Urothelium cell line (cell line): ENCODE measurements around the gene PKP4.

Experiments used
- DNase-seq: peaks from one replicate; pipeline ENCODE4 v3.0.0; 2011; ENCODE audit warnings: low spot score, mixed read lengths
- FAIRE-seq: peaks from 2 replicates; lab custom pipeline; 2011; peaks lifted over from hg19 to GRCh38; lab: Jason Lieb, UNC

Gene PKP4

DNA sequence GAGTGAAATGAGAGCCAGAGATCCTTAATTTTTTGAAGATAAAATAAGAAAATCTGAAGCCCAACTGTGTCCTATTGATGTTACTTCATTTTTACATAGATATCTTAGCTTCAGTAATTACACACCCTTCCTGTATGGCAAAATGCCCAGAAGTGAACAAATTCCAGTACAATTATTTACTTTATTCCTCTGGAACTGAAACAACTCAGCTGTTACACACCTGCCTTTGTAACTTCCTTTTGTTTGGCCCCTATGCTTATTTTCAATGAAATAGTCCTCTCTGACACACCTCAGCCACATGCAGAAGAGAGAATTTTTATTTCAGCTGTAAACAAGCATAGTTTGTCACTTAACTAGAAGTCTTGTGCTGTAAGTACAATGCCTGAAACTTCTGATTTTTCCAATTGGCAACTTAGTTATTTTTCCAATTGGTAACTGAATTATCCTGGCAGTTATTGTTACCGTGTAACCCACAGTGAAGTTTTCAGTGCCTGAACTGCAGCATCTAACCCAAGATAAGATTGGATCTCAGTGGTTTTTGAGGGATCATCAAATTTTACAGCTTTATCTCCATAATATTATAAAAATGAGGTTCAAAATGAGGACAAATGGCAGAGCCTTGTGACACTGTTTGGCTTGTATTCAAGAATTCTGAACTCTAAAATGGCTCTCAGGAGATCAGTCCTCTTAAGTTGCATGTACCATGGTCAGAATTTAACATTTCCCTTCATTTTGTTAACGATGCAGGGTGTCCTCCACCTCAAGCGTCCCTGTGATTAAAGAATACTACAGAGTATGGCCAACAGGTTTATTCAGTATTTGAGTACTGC lies 82.6 kb downstream of the PKP4 start:
- FAIRE-seq = no peak
- DNase-seq = peak; percentile 16

DNA sequence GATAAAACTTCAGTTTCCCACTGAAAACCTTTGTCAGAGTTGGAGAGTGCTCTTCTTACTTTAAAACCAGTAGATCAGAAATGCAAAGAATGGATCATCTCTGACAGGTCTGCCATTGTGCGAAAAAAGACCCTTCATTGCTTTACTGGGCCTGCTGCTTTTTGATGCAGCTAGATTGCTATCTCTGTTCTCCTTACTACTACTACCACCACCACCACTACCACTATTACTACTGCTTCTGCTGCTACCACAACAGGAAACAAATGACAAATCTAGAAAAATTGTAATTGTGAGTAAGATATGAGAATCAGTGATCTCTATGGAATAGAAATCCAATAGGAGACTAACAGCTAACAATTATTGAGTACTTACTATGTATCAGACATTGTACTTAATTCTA lies 85.8 kb downstream of the PKP4 start:
- DNase-seq (no peak), FAIRE-seq (no peak)

DNA sequence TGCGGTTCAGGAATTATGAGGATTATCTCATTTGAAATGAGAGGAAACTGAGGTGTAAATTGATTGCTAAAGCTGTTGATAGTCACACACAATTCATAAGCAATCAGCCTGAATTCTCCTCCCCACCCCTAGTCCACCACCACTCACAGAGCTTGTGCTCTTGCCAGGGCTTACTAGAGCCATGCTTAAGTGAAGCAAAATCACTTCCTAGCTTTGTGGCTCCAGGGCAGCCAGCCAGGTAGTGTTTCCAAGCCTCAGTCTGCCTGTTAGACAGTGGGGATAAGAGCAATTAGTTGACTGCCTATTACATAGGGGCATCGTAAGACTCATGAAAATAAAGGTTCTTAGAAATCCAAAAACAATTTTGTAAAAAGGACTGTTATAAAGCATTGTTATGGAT lies 87.2 kb downstream of the PKP4 start:
- FAIRE-seq (no peak), DNase-seq (no peak)

DNA sequence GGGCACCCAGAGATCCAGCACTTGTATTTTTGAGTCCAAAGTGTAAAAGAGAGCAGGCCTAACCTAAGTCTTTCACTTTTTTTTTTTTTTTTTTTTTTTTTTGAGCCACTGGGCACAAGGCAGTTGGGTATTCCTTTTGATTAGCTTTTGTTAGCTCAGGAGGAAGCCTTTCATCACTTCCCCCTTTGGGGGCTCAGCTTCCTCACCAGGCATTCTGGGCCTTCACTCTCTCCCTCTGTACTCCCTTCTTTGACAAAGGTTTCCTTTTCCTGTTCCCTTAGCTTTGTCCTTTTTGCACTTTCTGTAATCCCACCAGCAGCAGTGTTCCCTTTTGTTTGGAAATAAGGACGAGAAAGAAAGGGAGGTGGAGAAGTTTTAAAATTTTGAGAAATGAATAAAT lies 88.2 kb downstream of the PKP4 start:
- FAIRE-seq (no peak), DNase-seq (no peak)

DNA sequence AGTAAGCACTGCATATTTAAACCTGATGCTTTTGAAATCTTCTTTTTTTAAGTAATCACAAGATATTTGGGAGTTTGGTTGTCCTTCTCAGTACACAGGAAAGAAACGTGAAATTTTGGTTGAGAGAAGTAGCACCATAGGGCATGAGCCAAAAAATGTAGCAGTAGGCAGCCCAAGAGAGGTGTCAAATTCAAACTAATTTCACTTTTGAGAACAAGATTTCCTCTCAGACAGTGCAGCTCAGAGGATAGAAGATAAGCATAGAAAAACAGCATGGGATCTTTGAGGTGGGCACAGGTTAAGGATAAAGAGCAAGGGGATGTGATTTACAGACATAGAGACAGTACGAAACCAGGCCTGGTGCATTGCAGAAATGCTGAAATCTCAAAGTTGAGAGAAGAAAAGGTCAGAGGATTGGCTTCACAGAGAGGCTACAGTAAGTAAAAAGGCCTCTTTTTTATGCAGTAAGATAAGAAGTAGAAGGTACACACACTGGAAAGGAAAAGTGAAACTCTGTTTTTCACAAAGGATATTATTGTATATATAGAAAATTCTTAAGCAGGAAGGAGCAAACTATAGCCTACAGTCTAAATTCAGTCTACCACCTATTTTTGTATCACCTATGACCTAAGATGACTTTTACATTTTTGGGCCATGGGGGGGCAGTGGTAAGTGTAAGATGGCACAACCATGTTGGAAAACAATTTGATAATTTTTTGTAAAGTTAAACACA lies 89.8 kb downstream of the PKP4 start:
- DNase-seq (no peak), FAIRE-seq (no peak)

DNA sequence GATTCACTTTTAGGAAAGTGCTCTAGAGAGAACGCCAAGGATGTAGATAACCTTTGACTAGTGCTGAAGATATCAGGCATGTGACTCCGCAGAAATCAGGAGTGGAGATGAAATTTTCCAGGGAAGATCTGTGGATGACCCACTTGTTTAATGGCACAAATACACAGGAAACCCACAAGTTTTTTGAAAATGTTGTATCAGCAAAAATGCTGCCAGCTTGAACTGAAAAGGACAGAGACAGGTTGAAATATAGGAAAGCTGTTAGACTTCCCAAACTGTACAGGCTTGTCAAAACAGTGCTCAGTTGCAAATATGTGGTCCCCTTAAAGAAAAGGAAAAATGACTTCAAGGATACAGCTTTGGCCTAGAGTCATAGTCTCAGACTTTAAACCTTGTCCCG lies 96.5 kb downstream of the PKP4 start:
- DNase-seq (no peak), FAIRE-seq (no peak)

DNA sequence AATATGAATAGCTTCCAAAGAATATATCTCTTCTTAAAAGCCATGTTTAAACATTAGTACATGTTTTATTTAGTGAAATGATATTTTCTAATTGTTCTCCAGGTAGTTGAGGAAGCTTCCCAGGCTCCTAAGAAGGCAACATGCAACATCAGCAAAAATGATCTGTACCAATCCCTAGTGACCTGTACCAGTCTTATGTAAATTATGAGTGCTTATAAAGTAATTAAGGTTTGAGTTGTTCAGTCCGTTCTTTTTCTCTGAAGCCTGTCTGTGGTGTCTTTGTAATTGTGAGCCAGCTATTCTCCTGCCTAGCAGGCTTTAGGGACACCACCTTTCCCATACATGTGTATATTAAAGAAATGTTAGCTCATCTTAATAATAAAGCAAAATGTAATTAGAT lies 98.2 kb downstream of the PKP4 start:
- no peak for FAIRE-seq
- no peak for DNase-seq

DNA sequence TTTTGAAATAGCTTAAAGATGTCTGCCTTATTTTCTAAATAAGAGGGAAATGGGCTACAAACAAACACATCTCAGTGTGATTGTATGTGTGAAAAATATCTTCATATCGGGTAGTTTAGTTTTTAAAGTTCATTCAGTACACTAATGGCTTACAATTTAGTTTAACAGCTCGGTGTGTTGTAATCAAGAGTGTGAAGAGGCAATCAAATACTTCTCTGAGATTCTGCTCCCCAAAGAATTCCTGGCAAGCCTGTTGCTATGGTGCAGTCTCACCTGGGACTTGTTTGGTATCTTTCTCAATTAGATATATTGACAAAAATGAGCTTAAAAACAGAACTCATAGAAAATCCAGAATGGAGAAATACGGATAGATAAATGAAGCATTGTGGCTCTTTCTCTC lies 99.4 kb downstream of the PKP4 start:
- FAIRE-seq (no peak), DNase-seq (no peak)

DNA sequence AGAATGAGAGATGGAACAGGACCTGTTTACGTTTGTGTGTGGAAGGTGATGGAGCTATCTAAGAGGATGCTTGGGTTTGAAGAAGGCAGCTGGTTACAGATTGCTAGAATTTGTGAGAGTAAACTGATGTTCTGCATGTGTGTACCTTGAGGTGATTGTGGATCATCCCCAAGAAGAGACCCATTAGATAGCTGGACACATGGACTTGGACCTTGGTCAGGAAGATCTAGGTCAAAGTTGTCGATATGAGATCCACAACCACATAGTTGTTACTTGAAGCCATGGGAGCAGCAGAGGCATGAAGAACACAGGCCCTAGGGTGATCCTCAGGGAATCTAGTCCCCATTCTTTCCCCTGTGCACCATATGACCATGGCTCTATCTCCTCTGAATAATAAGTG lies 101.0 kb downstream of the PKP4 start:
- no peak for FAIRE-seq

DNA sequence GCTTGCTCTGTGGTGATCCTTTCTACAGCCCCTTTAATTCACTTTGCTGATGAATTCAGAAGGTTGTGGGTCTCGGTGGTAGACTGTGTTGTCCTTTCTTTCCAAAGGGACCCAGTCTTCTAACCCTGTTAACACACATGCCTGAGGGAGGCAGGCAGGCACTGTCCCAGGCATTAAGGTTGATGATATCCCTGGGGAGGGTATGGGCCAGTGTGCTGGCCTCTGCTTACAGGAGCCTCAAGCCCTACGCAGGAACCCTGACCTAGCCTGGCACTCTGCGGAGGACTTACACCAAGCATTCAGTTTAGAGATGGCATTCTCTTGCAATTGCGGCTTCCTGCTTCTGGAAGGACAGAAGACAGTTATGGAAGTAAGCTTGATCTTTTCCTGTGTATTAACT lies 102.5 kb downstream of the PKP4 start:
- no peak for DNase-seq
- no peak for FAIRE-seq

More for the DNA sequence above, 101.0 kb downstream of the PKP4 start:
- no peak for DNase-seq

DNA sequence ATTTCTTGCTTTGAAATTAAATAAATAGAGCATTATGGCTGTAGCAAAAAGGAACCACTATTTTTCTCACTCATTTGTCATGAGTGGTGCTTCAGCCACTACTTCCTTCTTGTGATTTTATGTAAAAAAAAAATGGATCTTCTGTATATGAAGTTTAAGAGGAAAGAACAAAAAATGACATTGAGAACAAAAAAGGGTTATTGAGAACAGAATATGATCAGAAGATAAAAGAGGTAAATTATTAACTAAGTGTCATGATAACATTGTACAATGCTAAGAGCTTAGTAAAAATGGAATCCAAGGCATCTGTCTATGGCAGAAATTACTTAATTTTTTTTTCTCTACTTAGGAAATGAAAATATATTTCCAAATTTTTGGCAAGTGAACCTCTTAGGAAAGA lies 103.5 kb downstream of the PKP4 start:
- no peak for FAIRE-seq
- no peak for DNase-seq

DNA sequence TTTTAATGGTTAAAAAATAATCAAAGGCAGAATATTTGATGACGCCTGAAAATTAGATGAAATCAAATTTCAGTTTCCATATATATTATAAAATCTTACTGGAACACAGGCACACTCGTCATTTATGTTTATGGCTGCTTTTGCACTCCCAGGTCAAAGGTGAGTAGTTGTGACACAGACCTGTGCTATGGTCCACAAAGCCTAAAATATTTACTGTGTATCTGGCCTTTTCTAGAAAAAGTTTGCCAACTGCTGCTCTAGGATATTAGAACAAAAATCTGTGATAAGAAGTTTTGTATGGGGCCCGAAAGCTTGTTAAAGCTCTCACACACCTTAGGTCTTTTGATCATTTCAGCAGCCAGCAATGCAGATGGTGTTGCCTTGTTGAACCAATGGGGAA lies 104.3 kb downstream of the PKP4 start:
- DNase-seq (no peak), FAIRE-seq (no peak)

DNA sequence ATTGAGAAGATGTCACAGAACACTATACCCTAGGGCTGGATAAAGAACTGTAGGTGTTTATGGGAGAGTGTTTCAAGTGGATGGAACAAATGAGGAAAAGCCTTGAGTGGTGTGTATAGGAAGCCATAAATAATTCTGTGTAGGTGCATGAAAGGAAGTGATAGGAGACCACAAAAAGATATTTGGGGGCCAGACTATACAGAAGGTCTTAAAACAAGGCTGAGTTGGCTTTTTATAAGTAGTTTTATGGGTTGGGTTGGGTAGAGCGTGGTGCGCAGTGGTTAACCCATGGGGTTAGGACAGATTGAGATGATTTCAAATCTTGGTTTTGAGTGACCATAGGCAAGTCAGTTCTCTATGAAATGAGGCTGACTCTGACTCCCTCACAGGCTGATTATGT lies 110.5 kb downstream of the PKP4 start:
- DNase-seq (no peak), FAIRE-seq (no peak)

DNA sequence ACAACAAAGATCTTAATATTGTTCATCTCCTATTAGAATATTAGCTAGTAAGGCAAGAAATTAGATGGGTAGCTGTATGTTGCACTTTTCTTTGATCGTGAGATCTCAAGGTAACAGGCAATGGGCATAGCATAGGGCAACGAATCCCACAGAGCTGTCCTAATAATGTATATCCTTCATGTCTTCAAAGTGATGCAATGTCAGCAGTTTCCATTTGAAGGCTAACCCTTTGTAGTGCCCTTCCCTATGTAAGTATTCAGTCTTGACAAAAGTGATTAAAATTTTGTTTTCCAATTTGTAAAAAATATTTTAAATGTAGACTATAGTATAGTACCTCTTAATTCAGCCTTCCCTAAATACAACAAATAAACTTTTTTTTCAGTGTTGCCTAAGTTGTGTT lies 112.5 kb downstream of the PKP4 start:
- DNase-seq (no peak), FAIRE-seq (no peak)

DNA sequence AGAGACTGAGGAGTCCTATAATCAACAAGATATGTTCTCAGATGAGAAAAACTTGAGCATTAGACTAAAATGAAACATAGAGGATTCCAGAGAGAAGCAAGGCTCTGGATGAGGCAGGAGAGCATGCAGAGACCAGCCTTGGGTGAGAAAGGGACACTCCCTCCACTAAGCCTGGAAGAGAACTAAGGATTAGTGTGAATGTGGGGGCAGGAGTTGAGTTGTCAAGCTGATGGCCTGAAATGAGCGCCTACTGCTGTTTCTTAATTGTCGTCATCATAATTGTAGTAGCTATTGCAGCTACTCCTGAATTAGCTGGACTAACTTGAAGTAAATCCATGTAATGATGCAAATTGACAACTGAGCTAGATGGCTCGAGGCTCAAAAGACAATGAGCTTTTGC lies 114.1 kb downstream of the PKP4 start:
- FAIRE-seq (no peak), DNase-seq (no peak)

DNA sequence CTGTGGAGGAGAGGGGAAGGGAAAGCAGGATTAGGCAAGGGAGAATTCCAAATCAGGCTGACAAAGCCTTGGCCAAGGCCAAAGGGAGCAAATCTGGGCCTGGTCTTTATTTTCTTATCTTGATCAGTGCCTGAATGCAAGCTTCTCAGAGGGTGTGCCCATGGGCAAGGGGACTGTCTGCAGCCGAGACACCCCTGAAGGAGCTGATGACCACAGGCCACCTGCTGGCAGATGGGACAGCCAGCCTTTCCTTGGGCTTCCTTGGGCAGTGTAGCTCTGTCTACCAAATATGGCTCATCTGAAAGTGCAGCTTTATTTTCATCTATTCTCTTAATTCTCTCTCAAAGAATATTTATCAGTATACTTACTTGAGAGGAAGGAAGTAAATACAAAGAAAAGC lies 117.0 kb downstream of the PKP4 start:
- FAIRE-seq (no peak), DNase-seq (no peak)

DNA sequence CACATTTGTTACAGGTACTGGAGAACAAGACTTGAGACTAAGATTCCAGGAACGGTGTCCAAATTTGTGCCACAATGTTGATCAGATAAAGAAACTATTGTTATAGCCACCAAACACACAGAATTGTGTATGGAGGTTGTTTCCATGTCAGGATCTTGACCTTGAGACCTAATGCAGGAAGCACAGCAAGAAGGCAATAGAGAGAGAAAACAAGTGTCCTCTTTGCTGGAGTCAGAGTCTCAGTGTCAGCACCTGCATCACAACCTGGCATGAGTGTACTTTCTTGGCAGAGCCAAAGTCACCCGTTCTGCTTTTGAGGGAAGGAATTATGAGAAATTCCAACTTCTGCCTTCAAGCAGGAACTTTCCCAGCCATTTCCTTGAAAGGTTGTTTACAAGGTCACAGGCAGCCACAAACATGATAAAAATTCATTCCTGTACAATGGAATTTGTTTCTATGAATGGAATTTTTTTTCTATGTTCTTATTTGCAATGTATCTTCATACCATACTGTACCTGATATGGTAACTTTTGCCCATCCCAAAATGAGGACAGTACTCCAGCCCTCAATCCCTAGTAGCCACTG lies 118.4 kb downstream of the PKP4 start:
- FAIRE-seq = no peak
- DNase-seq = no peak

DNA sequence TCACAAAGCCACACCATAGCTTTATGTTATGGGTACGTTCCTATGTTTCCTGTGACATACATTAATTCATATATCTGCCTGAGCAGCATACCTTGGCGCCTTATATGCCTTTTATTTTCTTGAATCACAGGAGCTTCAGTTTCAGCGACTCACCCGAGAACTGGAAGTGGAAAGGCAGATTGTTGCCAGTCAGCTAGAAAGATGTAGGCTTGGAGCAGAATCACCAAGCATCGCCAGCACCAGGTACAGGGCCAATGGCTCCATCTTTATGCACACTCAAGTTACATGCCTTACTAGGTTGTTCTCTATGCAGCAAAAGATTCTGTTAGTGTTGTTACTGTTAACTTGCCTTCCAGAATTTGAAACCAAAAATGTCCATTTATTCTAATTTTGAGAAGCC lies 120.4 kb downstream of the PKP4 start:
- FAIRE-seq = no peak

DNA sequence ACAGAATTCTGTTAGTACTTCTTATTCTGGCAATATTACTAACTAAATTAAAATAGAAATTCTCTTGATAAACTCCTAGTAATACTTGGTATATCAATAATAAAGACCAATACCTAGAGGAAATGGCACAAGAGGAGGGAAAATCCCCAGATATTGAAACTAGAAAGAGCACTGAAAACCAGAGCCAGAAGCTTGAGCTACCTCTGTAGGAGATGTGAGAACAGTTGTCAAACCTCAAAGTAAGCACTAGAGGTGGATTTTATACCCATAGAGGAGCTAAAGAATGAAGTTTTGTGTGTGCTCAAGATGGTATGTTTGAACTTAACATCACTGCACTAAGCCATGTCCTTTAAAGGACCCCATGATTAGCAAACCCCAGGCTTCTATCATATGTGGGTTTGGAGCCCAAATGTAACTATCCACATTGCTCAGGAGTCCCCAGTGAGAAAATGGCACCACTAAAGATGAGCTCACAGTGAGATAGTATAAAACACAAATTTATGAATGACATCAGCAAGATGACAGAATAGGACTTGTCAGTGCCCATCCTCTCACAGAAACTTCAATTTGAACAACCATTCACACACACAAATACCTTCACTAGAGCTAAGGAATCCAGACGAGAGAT lies 122.1 kb downstream of the PKP4 start:
- FAIRE-seq = no peak
- no peak for DNase-seq

More for the DNA sequence above, 120.4 kb downstream of the PKP4 start:
- DNase-seq = no peak

DNA sequence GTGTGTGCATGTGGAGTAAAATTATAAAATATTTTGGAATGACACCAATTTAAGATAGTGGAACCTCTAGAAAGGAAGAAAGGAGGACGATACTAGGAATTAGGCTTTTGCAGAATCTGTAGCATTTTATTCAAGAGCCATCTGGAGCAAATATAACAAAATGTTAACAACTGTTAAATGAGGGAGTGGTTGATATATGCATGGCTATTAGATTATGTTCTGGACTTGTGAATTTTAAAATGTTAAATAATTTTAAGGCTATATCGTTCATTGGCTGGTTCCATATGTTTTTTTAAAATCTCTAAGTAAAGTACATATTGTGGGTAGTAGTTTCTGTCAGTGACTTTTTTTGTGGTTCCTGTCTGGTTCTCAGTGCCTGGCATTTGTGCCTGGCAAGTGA lies 123.2 kb downstream of the PKP4 start:
- FAIRE-seq (no peak), DNase-seq (no peak)

DNA sequence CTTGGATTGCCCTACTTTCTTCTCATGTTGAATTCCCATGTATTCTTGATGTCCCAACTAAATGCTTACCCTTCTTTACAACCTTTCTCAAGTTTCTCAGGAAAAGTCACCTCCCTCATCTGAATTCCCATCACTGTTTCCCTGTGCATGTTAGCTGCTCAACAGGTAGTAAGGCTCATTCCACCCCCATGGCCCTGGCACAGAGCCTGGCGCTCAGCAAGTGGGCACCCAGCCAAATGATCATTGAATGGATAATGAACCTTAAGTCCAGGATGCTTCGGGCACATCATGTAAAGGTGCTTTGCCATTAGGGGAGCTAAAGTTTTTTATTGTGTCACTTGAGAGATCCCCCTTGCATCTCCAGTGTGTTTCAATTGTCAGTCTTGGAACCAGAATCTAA lies 124.0 kb downstream of the PKP4 start:
- DNase-seq = no peak
- no peak for FAIRE-seq

DNA sequence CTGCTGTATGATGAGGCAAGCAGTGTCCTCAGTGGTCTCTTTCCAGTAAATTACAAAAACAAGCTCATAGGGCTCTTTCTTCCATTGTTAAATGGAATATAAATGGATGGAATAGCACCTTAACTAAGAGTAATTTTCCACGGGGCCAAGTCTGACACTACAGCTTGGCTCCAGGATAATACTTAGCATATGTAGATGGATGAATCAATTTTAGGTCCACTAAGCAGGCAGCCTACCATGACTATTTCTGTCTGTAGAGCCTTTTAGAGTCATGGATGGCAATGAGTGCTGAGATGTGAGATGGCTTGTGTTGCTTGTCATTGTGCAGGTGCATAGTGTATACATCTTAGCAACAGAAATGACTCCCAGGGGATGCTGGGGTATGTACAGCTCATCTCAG lies 125.9 kb downstream of the PKP4 start:
- DNase-seq = no peak
- no peak for FAIRE-seq
